ENCODE data around the gene TUBB1.

Gene TUBB1

GRCh38 chr20:59025511-59025910, 6.3 kb downstream of the TUBB1 start:
- Histone ChIP-seq H3K4me3 (ENCODE audit: low read depth, low read length) (no peak overlapping the region), H3K27ac (no peak overlapping the region), H3K27me3 (replicated peaks) (no peaks in the 10 kb centered on the region), H3K36me3 (replicated peaks) (peaks cover 53% of the 10 kb centered on the region)
- in situ Hi-C loops (cut with HindIII; ENCODE audit: low pct_ligation_motif_present, low sequenced_read_pairs), result no loop called here
- TF ChIP-seq, protein P1, sequence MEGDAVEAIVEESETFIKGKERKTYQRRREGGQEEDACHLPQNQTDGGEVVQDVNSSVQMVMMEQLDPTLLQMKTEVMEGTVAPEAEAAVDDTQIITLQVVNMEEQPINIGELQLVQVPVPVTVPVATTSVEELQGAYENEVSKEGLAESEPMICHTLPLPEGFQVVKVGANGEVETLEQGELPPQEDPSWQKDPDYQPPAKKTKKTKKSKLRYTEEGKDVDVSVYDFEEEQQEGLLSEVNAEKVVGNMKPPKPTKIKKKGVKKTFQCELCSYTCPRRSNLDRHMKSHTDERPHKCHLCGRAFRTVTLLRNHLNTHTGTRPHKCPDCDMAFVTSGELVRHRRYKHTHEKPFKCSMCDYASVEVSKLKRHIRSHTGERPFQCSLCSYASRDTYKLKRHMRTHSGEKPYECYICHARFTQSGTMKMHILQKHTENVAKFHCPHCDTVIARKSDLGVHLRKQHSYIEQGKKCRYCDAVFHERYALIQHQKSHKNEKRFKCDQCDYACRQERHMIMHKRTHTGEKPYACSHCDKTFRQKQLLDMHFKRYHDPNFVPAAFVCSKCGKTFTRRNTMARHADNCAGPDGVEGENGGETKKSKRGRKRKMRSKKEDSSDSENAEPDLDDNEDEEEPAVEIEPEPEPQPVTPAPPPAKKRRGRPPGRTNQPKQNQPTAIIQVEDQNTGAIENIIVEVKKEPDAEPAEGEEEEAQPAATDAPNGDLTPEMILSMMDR (IDR thresholded peaks at IDR 0.05; ENCODE audit: low read depth, low read length, missing control alignments), result no peak
- no peak for DNase-seq

- Histone ChIP-seq H3K36me3 (replicated peaks) (peaks cover 53% of the 10 kb centered on the region), H3K27me3 (replicated peaks) (no peaks in the 10 kb centered on the region), H3K27ac (no peak overlapping the region), H3K4me3 (ENCODE audit: low read depth, low read length) (peak overlapping the region; percentile 12)
- no peak for DNase-seq
- in situ Hi-C loops (cut with HindIII; ENCODE audit: low pct_ligation_motif_present, low sequenced_read_pairs), result no loop called here
- TF ChIP-seq, protein P1 (IDR thresholded peaks at IDR 0.05; ENCODE audit: low read depth, low read length, missing control alignments), result no peak
Observed at GRCh38 chr20:59026904-59027740, 7.9 kb downstream of the TUBB1 start.

- peaks cover 50% of the 10 kb centered on the region for H3K36me3 ChIP-seq (replicated peaks)
- peak; percentile 59 for DNase-seq
- TF ChIP-seq, protein P1 (IDR thresholded peaks at IDR 0.05; ENCODE audit: low read depth, low read length, missing control alignments), result no peak
- H3K27ac ChIP-seq, result peak overlapping the region; percentile 5
- in situ Hi-C loops (cut with HindIII; ENCODE audit: low pct_ligation_motif_present, low sequenced_read_pairs), result no loop called here
- no peaks in the 10 kb centered on the region for H3K27me3 ChIP-seq (replicated peaks)
- H3K4me3 ChIP-seq (ENCODE audit: low read depth, low read length), result peak overlapping the region; percentile 12
Observed at GRCh38 chr20:59027741-59028320, 8.6 kb downstream of the TUBB1 start.

GRCh38 chr20:59028812-59029211, 9.6 kb downstream of the TUBB1 start:
- Histone ChIP-seq H3K36me3 (replicated peaks) (peaks cover 42% of the 10 kb centered on the region), H3K4me3 (ENCODE audit: low read depth, low read length) (peak overlapping the region; percentile 12)

DNA sequence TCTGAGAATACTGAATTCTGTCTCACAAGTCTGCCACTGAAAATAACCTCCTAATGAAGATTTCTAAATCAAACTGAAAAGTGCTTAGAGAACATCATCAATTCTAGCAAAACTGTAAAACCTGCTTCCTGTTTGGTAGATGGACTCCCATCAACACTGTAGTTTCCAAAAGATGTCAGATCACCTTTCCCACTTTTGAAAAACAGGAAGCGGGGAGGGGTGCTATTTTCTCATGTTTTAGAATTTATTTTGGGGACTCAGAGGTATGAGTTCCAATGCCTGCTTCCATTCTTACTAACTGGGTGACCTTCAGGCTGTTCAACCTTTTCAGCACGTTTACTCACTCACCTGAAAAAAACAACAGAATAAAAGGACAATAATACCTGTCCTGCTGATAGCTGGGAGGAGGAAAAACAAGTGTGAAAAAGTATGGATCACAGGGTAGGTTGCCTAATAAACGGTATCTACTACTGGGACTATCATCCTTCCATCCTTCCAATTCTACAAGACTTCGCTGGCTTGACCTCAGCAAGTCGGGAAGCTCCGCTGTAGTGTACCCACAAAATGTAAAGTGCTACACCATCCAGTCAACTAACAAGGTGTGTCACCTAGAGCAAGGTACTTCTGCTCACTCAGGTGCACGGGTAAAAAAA, 11.8 kb downstream of the TUBB1 start:
- DNase-seq, result no peak
- TF ChIP-seq, protein P1 (IDR thresholded peaks at IDR 0.05; ENCODE audit: low read depth, low read length, missing control alignments), result no peak
- in situ Hi-C loops (cut with HindIII; ENCODE audit: low pct_ligation_motif_present, low sequenced_read_pairs), result no loop called here
- Histone ChIP-seq H3K36me3 (replicated peaks) (peaks cover 33% of the 10 kb centered on the region), H3K4me3 (ENCODE audit: low read depth, low read length) (peak overlapping the region; percentile 89), H3K27ac (no peak overlapping the region), H3K27me3 (replicated peaks) (no peaks in the 10 kb centered on the region)

More at GRCh38 chr20:59028812-59029211, 9.6 kb downstream of the TUBB1 start:
- in situ Hi-C loops (cut with HindIII; ENCODE audit: low pct_ligation_motif_present, low sequenced_read_pairs), result no loop called here
- TF ChIP-seq, protein P1 (IDR thresholded peaks at IDR 0.05; ENCODE audit: low read depth, low read length, missing control alignments), result no peak
- Histone ChIP-seq H3K27ac (peak overlapping the region; percentile 20), H3K27me3 (replicated peaks) (no peaks in the 10 kb centered on the region)
- no peak for DNase-seq
